HepG2 (cell line): Measurements from ENCODE around the gene IGLON5. TPM values are rescaled to one million over a fixed set of nuclear protein-coding genes. Genes with fewer than 3 reads are reported as not detected.

Experiments used
- ATAC-seq: fragments of 200-7000 bp; cut with Tn5 transposase; 3 replicates; pipeline ENCODE4 v1.9.1; 2020; ENCODE audit warnings: mild to moderate bottlenecking, moderate library complexity
- BruUV-seq: library from RNA; stranded (reverse); fragments of 400-500 nt; replicated peaks from 2 replicates; lab custom pipeline; 2021; lab: Mats Ljungman, UMichigan
- CTCF ChIA-PET: fragments of 300-600 bp; formaldehyde crosslinking; extraction: SDS; loops from one replicate; lab custom pipeline; 2021; ENCODE audit warnings: low total read pairs, inconsistent platforms, low intra/inter-chr PET ratio; lab: Yijun Ruan, JAX
- POLR2A ChIA-PET: fragments of 350-600 bp; sonication (Branson Sonifier 250); formaldehyde crosslinking; loops from one replicate; lab custom pipeline; 2020; ENCODE audit warnings: antibody characterized with exemption, inconsistent platforms; lab: Yijun Ruan, JAX
- DNase-seq: peaks from one replicate; pipeline ENCODE4 v3.0.0-alpha.2; 2015; ENCODE audit warnings: low spot score
- FAIRE-seq: peaks from 3 replicates; lab custom pipeline; 2011; peaks lifted over from hg19 to GRCh38; lab: Jason Lieb, UNC
- H2AFZ ChIP-seq: one replicate; pipeline ENCODE4 v1.6.1; 2011; ENCODE audit warnings: low read length, inconsistent platforms
- H3K27ac ChIP-seq: fragments of 300-600 bp; 3 replicates; pipeline ENCODE4 v1.8.0; 2011; ENCODE audit warnings: mixed run types, mild to moderate bottlenecking, mixed read lengths, low read length, inconsistent platforms; ENCODE audit not compliant: insufficient read depth; ENCODE audit errors: extremely low read length
- H3K27me3 ChIP-seq, 2 experiments: fragments of 200-600 bp in 1 of 2; 2 replicates in 1 of 2; 3 replicates in 1 of 2; pipeline versions ENCODE4 v1.6.0 to v1.8.0; 2011; ENCODE audit warnings: low read length in 2 of 2, mild to moderate bottlenecking in 2 of 2, moderate library complexity in 2 of 2, inconsistent platforms in 1 of 2; ENCODE audit not compliant: insufficient read depth in 2 of 2, control insufficient read depth in 1 of 2
- H3K36me3 ChIP-seq, 2 experiments: fragments of 200-600 bp in 1 of 2; replicated peaks in 1 of 2; 2 replicates in 1 of 2; 3 replicates in 1 of 2; pipeline versions ENCODE4 v1.5.1 to v1.8.0; 2011; ENCODE audit warnings: low read length in 2 of 2, inconsistent platforms in 1 of 2; ENCODE audit not compliant: insufficient read depth in 2 of 2, control insufficient read depth in 1 of 2
- H3K4me1 ChIP-seq: 2 replicates; pipeline ENCODE4 v1.5.1; 2012; ENCODE audit warnings: low read length, inconsistent platforms; ENCODE audit not compliant: insufficient read depth
- H3K4me2 ChIP-seq: 2 replicates; pipeline ENCODE4 v1.6.0; 2011; ENCODE audit warnings: low read depth, low read length, inconsistent platforms
- H3K4me3 ChIP-seq, 3 experiments: fragments of 200-600 bp in 1 of 3; sonication (generic), shearing (Covaris generic) in 1 of 3; replicated peaks in 1 of 3; 2 replicates each; pipeline ENCODE4 v1.5.1; 2011 to 2016; ENCODE audit warnings: low read length in 3 of 3, inconsistent platforms in 2 of 3, low read depth in 2 of 3, mild to moderate bottlenecking in 2 of 3, control low read depth in 1 of 3, mixed read lengths in 1 of 3; ENCODE audit not compliant: insufficient read depth in 1 of 3
- H3K79me2 ChIP-seq: one replicate; pipeline ENCODE4 v1.6.1; 2011; ENCODE audit warnings: low read length, inconsistent platforms; ENCODE audit not compliant: insufficient read depth
- H3K9ac ChIP-seq: 2 replicates; pipeline ENCODE4 v1.6.0; 2011; ENCODE audit warnings: mild to moderate bottlenecking, low read depth, low read length, inconsistent platforms; ENCODE audit not compliant: insufficient read depth
- H3K9me3 ChIP-seq: 2 replicates; pipeline ENCODE4 v1.5.1; 2012; ENCODE audit warnings: mild to moderate bottlenecking, low read length
- H4K20me1 ChIP-seq: 2 replicates; pipeline ENCODE4 v1.6.0; 2011; ENCODE audit warnings: inconsistent platforms, mild to moderate bottlenecking, low read length, moderate library complexity; ENCODE audit not compliant: insufficient read depth
- ELF3 ChIP-seq: IDR thresholded peaks from 2 replicates; pipeline ENCODE4 v1.6.1; 2016; ENCODE audit warnings: missing genetic modification reagents, missing compliant biosample characterization
- MED1 ChIP-seq: sonication (generic); formaldehyde crosslinking; IDR thresholded peaks from 2 replicates; pipeline ENCODE4 v1.4.0; 2020; ENCODE audit warnings: missing genetic modification reagents
- MTF1 ChIP-seq: sonication (generic); formaldehyde crosslinking; IDR thresholded peaks from 2 replicates; pipeline ENCODE4 v1.5.0; 2020; ENCODE audit warnings: missing genetic modification reagents
- SOX6 ChIP-seq, 2 experiments: fragments of 450-650 bp in 1 of 2; sonication (generic) in 1 of 2; formaldehyde crosslinking in 1 of 2; IDR thresholded peaks; 2 replicates each; pipeline versions ENCODE4 v1.4.0 to v1.6.1; 2017 to 2020; ENCODE audit warnings: antibody characterized with exemption in 1 of 2, mild to moderate bottlenecking in 1 of 2, missing genetic modification reagents in 1 of 2
- XBP1 ChIP-seq: sonication (generic); formaldehyde crosslinking; IDR thresholded peaks from 2 replicates; pipeline ENCODE4 v1.5.0; 2020; ENCODE audit warnings: missing genetic modification reagents
- ZNF207 ChIP-seq: fragments of 450-650 bp; IDR thresholded peaks from 2 replicates; pipeline ENCODE4 v1.6.1; 2016; ENCODE audit warnings: antibody characterized with exemption, borderline replicate concordance
- ZNF331 ChIP-seq: sonication (generic); formaldehyde crosslinking; IDR thresholded peaks from 2 replicates; pipeline ENCODE4 v1.4.0; 2020; ENCODE audit warnings: missing genetic modification reagents
- WGBS: methylation state at CpG from one replicate; pipeline ENCODE4 v1.1.6; 2017; ENCODE audit warnings: low lambda C conversion rate; 5-methylcytosine and 5-hydroxymethylcytosine counted together
- in situ Hi-C: cut with HindIII; loops from 2 replicates; pipeline ENCODE4 v1.10.0; 2017; ENCODE audit warnings: low pct_unique_long_range_greater_than_20kb; ENCODE audit not compliant: extremely low pct_ligation_motif_present
- intact Hi-C: fragments of 100-400 bp; cut with micrococcal nuclease; formaldehyde crosslinking; loops from one replicate; pipeline ENCODE4 v1.10.0; 2022; ENCODE audit not compliant: unreplicated experiment
- polyA plus RNA-seq, 8 experiments: library from polyadenylated mRNA; depleted of rRNA in 3 of 8; stranded (reverse) in 7 of 8; unstranded in 1 of 8; fragments of >200 nt; fragmentation: Illumina TruSeq in 4 of 8; extraction: Trizol in 4 of 8; gene quantifications; 2 replicates each; pipeline versions ENCODE4 v1.2.1 to v1.2.3, GENCODE V29; 2011 to 2016; ENCODE audit warnings: low read depth in 4 of 8, missing spikeins in 1 of 8, mixed read lengths in 1 of 8; ENCODE audit not compliant: insufficient read depth in 1 of 8
- total RNA-seq, 5 experiments: library from RNA; depleted of rRNA; stranded (reverse); fragments of >200 nt; fragmentation: Illumina TruSeq; extraction: Trizol; gene quantifications; 2 replicates each; pipeline ENCODE4 v1.2.3, GENCODE V29; 2016; ENCODE audit warnings: low read depth in 1 of 5
- TF ChIP-seq, protein P1 (sequence below): IDR thresholded peaks from 2 replicates; pipeline ENCODE4 v1.6.1; 2012; ENCODE audit warnings: low read length, improper control_type of control experiment
- TF ChIP-seq, protein P2 (sequence below): sonication (generic); formaldehyde crosslinking; IDR thresholded peaks from 2 replicates; pipeline ENCODE4 v1.8.1; 2022; ENCODE audit warnings: low read depth, mild to moderate bottlenecking, missing genetic modification reagents
- TF ChIP-seq, protein P3 (sequence below): sonication (generic); formaldehyde crosslinking; IDR thresholded peaks from 2 replicates; pipeline ENCODE4 v1.5.1; 2020; ENCODE audit warnings: missing genetic modification reagents, mild to moderate bottlenecking, borderline replicate concordance
- TF ChIP-seq, protein P4 (sequence below), 2 experiments: sonication (generic) in 1 of 2; formaldehyde crosslinking in 1 of 2; IDR thresholded peaks; 2 replicates each; pipeline versions ENCODE4 v1.5.1 to v1.6.1; 2011 to 2020; ENCODE audit warnings: borderline replicate concordance in 1 of 2, low read depth in 1 of 2, low read length in 1 of 2, mild to moderate bottlenecking in 1 of 2, missing genetic modification reagents in 1 of 2, moderate library complexity in 1 of 2

Gene IGLON5
- total and polyA plus RNA-seq, 2 of the 13 experiments (the other 11 are each of a cell fraction or from before 2014, with no cell fraction given) = 0.04 to 5.7 TPM

DNA sequence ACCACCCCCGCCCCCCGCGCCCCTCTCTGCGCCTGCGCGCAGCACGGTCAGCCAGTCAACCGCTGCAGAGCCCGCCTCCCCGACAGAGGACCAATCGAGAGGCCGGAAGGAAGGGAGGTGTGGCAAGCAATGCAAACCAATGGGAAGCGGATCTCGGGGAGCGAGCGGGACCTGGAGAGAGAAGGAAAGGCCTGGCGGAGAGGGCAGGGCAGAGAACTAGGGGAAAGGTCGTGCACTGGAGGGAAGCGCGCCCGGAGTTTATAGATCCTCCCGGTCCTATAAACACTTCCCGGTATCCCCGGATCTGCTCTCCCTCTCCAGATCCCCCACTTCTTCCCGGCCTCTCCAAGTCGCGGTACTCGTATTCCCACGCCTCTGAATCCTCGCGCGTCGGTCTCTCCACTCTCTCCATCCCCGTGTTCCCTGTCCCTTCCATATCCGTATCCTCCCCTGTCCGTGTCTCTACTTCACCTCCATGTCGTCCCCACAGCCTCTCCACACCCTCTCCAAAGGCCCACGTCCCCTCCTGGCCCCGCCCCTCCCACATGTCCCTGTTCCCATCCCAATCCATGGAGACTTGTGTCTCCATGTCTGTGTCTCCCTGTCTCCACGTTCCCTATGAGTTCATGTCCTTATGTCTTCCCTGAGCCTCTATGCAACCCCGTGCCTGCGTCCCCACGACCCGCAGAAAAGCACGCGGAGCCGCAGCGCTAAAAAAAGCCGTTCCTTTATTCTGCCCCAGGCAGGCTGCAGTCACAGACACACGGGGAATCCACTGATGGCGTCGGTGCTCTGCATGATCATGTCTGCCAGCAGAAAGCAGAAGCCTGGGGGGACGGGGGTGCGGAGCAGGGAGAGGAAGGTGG lies 55.2 kb downstream of the IGLON5 start:
- peaks cover 40% of the 10 kb centered on the region for H3K79me2 ChIP-seq
- peak; percentile 58 for ATAC-seq
- peaks cover 0 to 7% of the 10 kb centered on the region in 2 experiments; a peak in 2 of 5 replicates for H3K27me3 ChIP-seq
- in situ Hi-C loops (no loop called here), intact Hi-C loops (loop anchor here (1.0 kb wide), 2 partner anchors 12 to 41 kb away; no protein-coding TSS in a partner anchor)
- FAIRE-seq = peak; percentile 89
- H3K9me3 ChIP-seq = no peaks in the 10 kb centered on the region
- H3K9ac ChIP-seq = peak overlapping the region; percentile 100
- peak; percentile 98 for DNase-seq
- peak overlapping the region; percentile 80 to 94 (median 94) for H3K4me3 ChIP-seq
- H3K4me2 ChIP-seq = peak overlapping the region; percentile 93
- peak overlapping the region; percentile 100 for H3K27ac ChIP-seq
- H3K36me3 ChIP-seq = no peaks in the 10 kb centered on the region
- no TSS peak for BruUV-seq
- peaks cover 50% of the 10 kb centered on the region for H3K4me1 ChIP-seq
- no peaks in the 10 kb centered on the region for H4K20me1 ChIP-seq
- CTCF ChIA-PET = interaction anchor here (0.6 kb wide), 1 partner anchor 28 kb away, joined by 3 read pairs; no protein-coding TSS in a partner anchor
- no peak overlapping the region for H2AFZ ChIP-seq
- 1% methylated on average over 38 of the region's 54 CpGs for WGBS
- POLR2A ChIA-PET = interaction anchor here (0.6 to 7.8 kb wide), 18 partner anchors 9 to 855 kb away, joined by 3 to 309 read pairs (median 27); partner anchors contain the start of genes C19orf84, LIM2 and VSIG10L
- TF ChIP-seq XBP1 (CRISPR knock-in tag) (no peak), ELF3 (CRISPR knock-in tag) (peak; percentile 51), MTF1 (CRISPR knock-in tag) (no peak), ZNF207 (no peak), SOX6 (IDR thresholded peaks at IDR 0.05) (no peak), SOX6 (CRISPR knock-in tag; IDR thresholded peaks at IDR 0.05) (peak; percentile 54), ZNF331 (CRISPR knock-in tag) (no peak; the same call in 1 of the 2 replicates), MED1 (CRISPR knock-in tag) (peak; percentile 11; the same call in 1 of the 2 replicates)
- TF ChIP-seq, protein P1, sequence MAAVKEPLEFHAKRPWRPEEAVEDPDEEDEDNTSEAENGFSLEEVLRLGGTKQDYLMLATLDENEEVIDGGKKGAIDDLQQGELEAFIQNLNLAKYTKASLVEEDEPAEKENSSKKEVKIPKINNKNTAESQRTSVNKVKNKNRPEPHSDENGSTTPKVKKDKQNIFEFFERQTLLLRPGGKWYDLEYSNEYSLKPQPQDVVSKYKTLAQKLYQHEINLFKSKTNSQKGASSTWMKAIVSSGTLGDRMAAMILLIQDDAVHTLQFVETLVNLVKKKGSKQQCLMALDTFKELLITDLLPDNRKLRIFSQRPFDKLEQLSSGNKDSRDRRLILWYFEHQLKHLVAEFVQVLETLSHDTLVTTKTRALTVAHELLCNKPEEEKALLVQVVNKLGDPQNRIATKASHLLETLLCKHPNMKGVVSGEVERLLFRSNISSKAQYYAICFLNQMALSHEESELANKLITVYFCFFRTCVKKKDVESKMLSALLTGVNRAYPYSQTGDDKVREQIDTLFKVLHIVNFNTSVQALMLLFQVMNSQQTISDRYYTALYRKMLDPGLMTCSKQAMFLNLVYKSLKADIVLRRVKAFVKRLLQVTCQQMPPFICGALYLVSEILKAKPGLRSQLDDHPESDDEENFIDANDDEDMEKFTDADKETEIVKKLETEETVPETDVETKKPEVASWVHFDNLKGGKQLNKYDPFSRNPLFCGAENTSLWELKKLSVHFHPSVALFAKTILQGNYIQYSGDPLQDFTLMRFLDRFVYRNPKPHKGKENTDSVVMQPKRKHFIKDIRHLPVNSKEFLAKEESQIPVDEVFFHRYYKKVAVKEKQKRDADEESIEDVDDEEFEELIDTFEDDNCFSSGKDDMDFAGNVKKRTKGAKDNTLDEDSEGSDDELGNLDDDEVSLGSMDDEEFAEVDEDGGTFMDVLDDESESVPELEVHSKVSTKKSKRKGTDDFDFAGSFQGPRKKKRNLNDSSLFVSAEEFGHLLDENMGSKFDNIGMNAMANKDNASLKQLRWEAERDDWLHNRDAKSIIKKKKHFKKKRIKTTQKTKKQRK = no peak
- TF ChIP-seq, protein P2, sequence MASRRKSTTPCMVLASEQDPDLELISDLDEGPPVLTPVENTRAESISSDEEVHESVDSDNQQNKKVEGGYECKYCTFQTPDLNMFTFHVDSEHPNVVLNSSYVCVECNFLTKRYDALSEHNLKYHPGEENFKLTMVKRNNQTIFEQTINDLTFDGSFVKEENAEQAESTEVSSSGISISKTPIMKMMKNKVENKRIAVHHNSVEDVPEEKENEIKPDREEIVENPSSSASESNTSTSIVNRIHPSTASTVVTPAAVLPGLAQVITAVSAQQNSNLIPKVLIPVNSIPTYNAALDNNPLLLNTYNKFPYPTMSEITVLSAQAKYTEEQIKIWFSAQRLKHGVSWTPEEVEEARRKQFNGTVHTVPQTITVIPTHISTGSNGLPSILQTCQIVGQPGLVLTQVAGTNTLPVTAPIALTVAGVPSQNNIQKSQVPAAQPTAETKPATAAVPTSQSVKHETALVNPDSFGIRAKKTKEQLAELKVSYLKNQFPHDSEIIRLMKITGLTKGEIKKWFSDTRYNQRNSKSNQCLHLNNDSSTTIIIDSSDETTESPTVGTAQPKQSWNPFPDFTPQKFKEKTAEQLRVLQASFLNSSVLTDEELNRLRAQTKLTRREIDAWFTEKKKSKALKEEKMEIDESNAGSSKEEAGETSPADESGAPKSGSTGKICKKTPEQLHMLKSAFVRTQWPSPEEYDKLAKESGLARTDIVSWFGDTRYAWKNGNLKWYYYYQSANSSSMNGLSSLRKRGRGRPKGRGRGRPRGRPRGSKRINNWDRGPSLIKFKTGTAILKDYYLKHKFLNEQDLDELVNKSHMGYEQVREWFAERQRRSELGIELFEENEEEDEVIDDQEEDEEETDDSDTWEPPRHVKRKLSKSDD (CRISPR knock-in tag) = no peak
- TF ChIP-seq, protein P3, sequence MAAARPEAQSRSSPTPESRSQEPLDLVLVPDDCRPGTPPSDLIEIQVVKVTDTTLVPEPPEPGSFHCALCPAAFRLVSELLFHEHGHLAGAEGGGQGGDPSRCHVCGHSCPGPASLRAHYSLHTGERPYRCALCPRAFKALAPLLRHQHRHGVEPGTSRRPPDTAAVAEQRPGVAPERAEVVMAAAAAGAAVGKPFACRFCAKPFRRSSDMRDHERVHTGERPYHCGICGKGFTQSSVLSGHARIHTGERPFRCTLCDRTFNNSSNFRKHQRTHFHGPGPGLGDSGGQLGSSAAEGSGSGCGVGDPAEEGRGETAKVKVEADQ (CRISPR knock-in tag) = no peak
- TF ChIP-seq, protein P4, sequence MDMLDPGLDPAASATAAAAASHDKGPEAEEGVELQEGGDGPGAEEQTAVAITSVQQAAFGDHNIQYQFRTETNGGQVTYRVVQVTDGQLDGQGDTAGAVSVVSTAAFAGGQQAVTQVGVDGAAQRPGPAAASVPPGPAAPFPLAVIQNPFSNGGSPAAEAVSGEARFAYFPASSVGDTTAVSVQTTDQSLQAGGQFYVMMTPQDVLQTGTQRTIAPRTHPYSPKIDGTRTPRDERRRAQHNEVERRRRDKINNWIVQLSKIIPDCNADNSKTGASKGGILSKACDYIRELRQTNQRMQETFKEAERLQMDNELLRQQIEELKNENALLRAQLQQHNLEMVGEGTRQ (IDR thresholded peaks at IDR 0.05; ENCODE audit: low read depth, low read length) = no peak
- TF ChIP-seq, protein P4 (CRISPR knock-in tag; IDR thresholded peaks at IDR 0.05; ENCODE audit: borderline replicate concordance) = no peak
